SK-MEL-5 (cell line): ENCODE data around the gene GCNT4. TPM values are rescaled to one million over a fixed set of nuclear protein-coding genes. Genes with fewer than 3 reads are reported as not detected.
"Not testable (repeated sequence)": the region's sequence is repeated elsewhere in the genome, so short reads cannot be mapped to it uniquely, and the experiment has no call there.

Experiments
- DNase-seq: peaks from one replicate; pipeline ENCODE4 v3.0.0-alpha.2; 2016; ENCODE audit warnings: low read depth, low spot score
- in situ Hi-C: cut with HindIII; loops from 2 replicates; pipeline ENCODE4 v1.10.0; 2016; ENCODE audit warnings: low sequenced_read_pairs, high pct_unique_total_duplicates, low pct_unique_long_range_greater_than_20kb
- polyA plus RNA-seq, 2 experiments: library from polyadenylated mRNA; depleted of rRNA; stranded (reverse); fragments of >200 nt; gene quantifications; 2 replicates each; pipeline ENCODE4 v1.2.3, GENCODE V29; 2015
- total RNA-seq: library from RNA; depleted of rRNA; stranded (reverse); fragments of >200 nt; shearing (Covaris generic); gene quantifications from 2 replicates; pipeline ENCODE4 v1.2.3, GENCODE V29; 2014; rRNA removed

GCNT4 gene
- 0.75 and 1.1 TPM in 2 replicates for total RNA-seq
- polyA plus RNA-seq (2015; cell fraction: cytosol; rRNA removed) = 0.12 and 0.29 TPM in 2 replicates
- polyA plus RNA-seq (2015; cell fraction: nucleus; rRNA removed) = 1.2 TPM in 2 replicates

GRCh38 chr5:75052192-75053053, at the start of gene GCNT4:
TSS of gene GCNT4 (minus strand) at chr5:75052558. CDS start at chr5:75030037, 22,521 bp downstream.
- peak; percentile 40 for DNase-seq
- in situ Hi-C loops = no loop called here

- DNase-seq = not testable (repeated sequence)
Measured at GRCh38 chr5:75095956-75096355, 43.6 kb upstream of the GCNT4 start.

GRCh38 chr5:75091597-75091996, 39.2 kb upstream of the GCNT4 start:
- DNase-seq = no peak
- in situ Hi-C loops = no loop called here

More at GRCh38 chr5:75095956-75096355, 43.6 kb upstream of the GCNT4 start:
- in situ Hi-C loops = not testable (repeated sequence)

- in situ Hi-C loops = no loop called here
- DNase-seq = no peak
Measured at GRCh38 chr5:75089662-75090061, 37.3 kb upstream of the GCNT4 start.

- in situ Hi-C loops = no loop called here
- no peak for DNase-seq
Measured at GRCh38 chr5:75089137-75089536, 36.8 kb upstream of the GCNT4 start.

GRCh38 chr5:75088648-75089047, 36.3 kb upstream of the GCNT4 start:
- in situ Hi-C loops = no loop called here
- DNase-seq = no peak

- in situ Hi-C loops = no loop called here
- no peak for DNase-seq
Measured at GRCh38 chr5:75081510-75081909, 29.2 kb upstream of the GCNT4 start.

GRCh38 chr5:75079346-75079745, 27.0 kb upstream of the GCNT4 start:
- DNase-seq, in situ Hi-C loops: not testable (repeated sequence)

GRCh38 chr5:75078027-75078426, 25.7 kb upstream of the GCNT4 start:
- in situ Hi-C loops = no loop called here
- no peak for DNase-seq

GRCh38 chr5:75072061-75072460, 19.7 kb upstream of the GCNT4 start:
- DNase-seq = no peak

GRCh38 chr5:75071100-75071499, 18.7 kb upstream of the GCNT4 start:
- in situ Hi-C loops = no loop called here
- DNase-seq = no peak

More at GRCh38 chr5:75072061-75072460, 19.7 kb upstream of the GCNT4 start:
- in situ Hi-C loops = no loop called here

- DNase-seq = no peak
- in situ Hi-C loops = no loop called here
Measured at GRCh38 chr5:75067434-75067833, 15.1 kb upstream of the GCNT4 start.

- in situ Hi-C loops = no loop called here
- no peak for DNase-seq
Measured at GRCh38 chr5:75062925-75063531, 10.7 kb upstream of the GCNT4 start.

GRCh38 chr5:75059912-75060545, 7.7 kb upstream of the GCNT4 start:
- no peak for DNase-seq
- in situ Hi-C loops = no loop called here

GRCh38 chr5:75058986-75059535, 6.7 kb upstream of the GCNT4 start:
- DNase-seq = no peak
- in situ Hi-C loops = no loop called here

- no peak for DNase-seq
- in situ Hi-C loops = no loop called here
Measured at GRCh38 chr5:75057561-75057960, 5.2 kb upstream of the GCNT4 start.

- DNase-seq = no peak
- in situ Hi-C loops = no loop called here
Measured at GRCh38 chr5:75055727-75056144, 3.4 kb upstream of the GCNT4 start.
